ENCODE measurements around the gene COL4A2.

- no peak for TF ChIP-seq POLR2AphosphoS5 (IDR thresholded peaks at IDR 0.05; ENCODE audit: borderline replicate concordance, low read depth, low read length)
- TF ChIP-seq EZH2 (IDR thresholded peaks at IDR 0.05) = no peak
Measured at GRCh38 chr13:110413676-110414040, 106.6 kb downstream of the COL4A2 start.
